Astrocyte (in vitro differentiated cells and primary cell): ENCODE data around the gene TEPSIN. TPM values are rescaled to one million over a fixed set of nuclear protein-coding genes. Genes with fewer than 3 reads are reported as not detected.

Source experiments
- DNase-seq: peaks from one replicate; pipeline ENCODE4 v3.0.0-alpha.2; 2010; ENCODE audit warnings: low read depth
- FAIRE-seq: peaks from 2 replicates; lab custom pipeline; 2011; peaks lifted over from hg19 to GRCh38; lab: Jason Lieb, UNC
- H2AFZ ChIP-seq: 2 replicates; pipeline ENCODE4 v1.6.0; 2012; ENCODE audit warnings: low read depth, low read length, inconsistent platforms
- H3K27ac ChIP-seq: 2 replicates; pipeline ENCODE4 v1.5.1; 2011; ENCODE audit warnings: low read depth, low read length, inconsistent platforms
- H3K27me3 ChIP-seq: 2 replicates; pipeline ENCODE4 v1.6.0; 2011; ENCODE audit warnings: low read length, inconsistent platforms; ENCODE audit not compliant: insufficient read depth
- H3K36me3 ChIP-seq: 2 replicates; pipeline ENCODE4 v1.5.1; 2011; ENCODE audit warnings: low read length, inconsistent platforms; ENCODE audit not compliant: insufficient read depth
- H3K4me1 ChIP-seq: 2 replicates; pipeline ENCODE4 v1.5.1; 2011; ENCODE audit warnings: low read length, inconsistent platforms; ENCODE audit not compliant: insufficient read depth
- H3K4me2 ChIP-seq: 2 replicates; pipeline ENCODE4 v1.6.0; 2012; ENCODE audit warnings: low read length, inconsistent platforms
- H3K4me3 ChIP-seq: 2 replicates; pipeline ENCODE4 v1.5.1; 2011; ENCODE audit warnings: low read depth, mild to moderate bottlenecking, low read length, inconsistent platforms; ENCODE audit not compliant: insufficient read depth
- H3K79me2 ChIP-seq: 2 replicates; pipeline ENCODE4 v1.6.0; 2012; ENCODE audit warnings: mild to moderate bottlenecking, low read length, inconsistent platforms; ENCODE audit not compliant: insufficient read depth
- H3K9ac ChIP-seq: 2 replicates; pipeline ENCODE4 v1.6.0; 2012; ENCODE audit warnings: mild to moderate bottlenecking, low read length, inconsistent platforms
- H3K9me3 ChIP-seq: 2 replicates; pipeline ENCODE4 v1.5.1; 2012; ENCODE audit warnings: low read depth, mild to moderate bottlenecking, low read length, inconsistent platforms; ENCODE audit not compliant: insufficient read depth
- H4K20me1 ChIP-seq: 2 replicates; pipeline ENCODE4 v1.6.0; 2012; ENCODE audit warnings: low read length, inconsistent platforms; ENCODE audit not compliant: insufficient read depth
- H3K27ac Mint-ChIP-seq: one replicate; pipeline ENCODE4 v1.8.0; 2021; ENCODE audit warnings: mild to moderate bottlenecking, mixed read lengths; ENCODE audit not compliant: unreplicated experiment
- H3K27me3 Mint-ChIP-seq: one replicate; pipeline ENCODE4 v1.8.0; 2021; ENCODE audit warnings: low read depth, mixed read lengths; ENCODE audit not compliant: unreplicated experiment
- H3K36me3 Mint-ChIP-seq: one replicate; pipeline ENCODE4 v1.8.0; 2021; ENCODE audit warnings: low read depth, mixed read lengths; ENCODE audit not compliant: unreplicated experiment
- H3K4me1 Mint-ChIP-seq: one replicate; pipeline ENCODE4 v1.8.0; 2021; ENCODE audit warnings: low read depth, mixed read lengths; ENCODE audit not compliant: unreplicated experiment
- H3K4me3 Mint-ChIP-seq: one replicate; pipeline ENCODE4 v1.8.0; 2021; ENCODE audit warnings: mild to moderate bottlenecking, moderate library complexity, mixed read lengths; ENCODE audit not compliant: unreplicated experiment
- H3K9me3 Mint-ChIP-seq: one replicate; pipeline ENCODE4 v1.8.0; 2021; ENCODE audit warnings: mild to moderate bottlenecking, mixed read lengths; ENCODE audit not compliant: unreplicated experiment
- EZH2 ChIP-seq: IDR thresholded peaks from 2 replicates; pipeline ENCODE4 v1.6.1; 2012; ENCODE audit warnings: mild to moderate bottlenecking, low read length, inconsistent platforms; ENCODE audit not compliant: insufficient read depth
- total RNA-seq: library from RNA; stranded (reverse); gene quantifications from 2 replicates; pipeline ENCODE4 v1.2.1, GENCODE V29; 2021
- TF ChIP-seq, protein P1 (sequence below): IDR thresholded peaks from 2 replicates; pipeline ENCODE4 v1.5.1; 2011; ENCODE audit warnings: low read depth, mild to moderate bottlenecking, inconsistent platforms, low read length, moderate library complexity; ENCODE audit not compliant: insufficient read depth

Gene TEPSIN
- total RNA-seq, 1 donor from 2014 or later, result 26.4 TPM

GRCh38 chr17:81189670-81190530, 49.0 kb downstream of the TEPSIN start:
- Histone ChIP-seq H3K27ac (no peak overlapping the region), H3K36me3 (no peaks in the 10 kb centered on the region), H2AFZ (no peak overlapping the region), H3K4me2 (no peak overlapping the region), H3K79me2 (no peaks in the 10 kb centered on the region), H3K4me1 (no peaks in the 10 kb centered on the region), H4K20me1 (no peaks in the 10 kb centered on the region), H3K4me3 (no peak overlapping the region), H3K9me3 (no peaks in the 10 kb centered on the region), H3K27me3 (peaks cover 3% of the 10 kb centered on the region), H3K9ac (no peak overlapping the region)
- TF ChIP-seq EZH2, result no peak
- TF ChIP-seq, protein P1, sequence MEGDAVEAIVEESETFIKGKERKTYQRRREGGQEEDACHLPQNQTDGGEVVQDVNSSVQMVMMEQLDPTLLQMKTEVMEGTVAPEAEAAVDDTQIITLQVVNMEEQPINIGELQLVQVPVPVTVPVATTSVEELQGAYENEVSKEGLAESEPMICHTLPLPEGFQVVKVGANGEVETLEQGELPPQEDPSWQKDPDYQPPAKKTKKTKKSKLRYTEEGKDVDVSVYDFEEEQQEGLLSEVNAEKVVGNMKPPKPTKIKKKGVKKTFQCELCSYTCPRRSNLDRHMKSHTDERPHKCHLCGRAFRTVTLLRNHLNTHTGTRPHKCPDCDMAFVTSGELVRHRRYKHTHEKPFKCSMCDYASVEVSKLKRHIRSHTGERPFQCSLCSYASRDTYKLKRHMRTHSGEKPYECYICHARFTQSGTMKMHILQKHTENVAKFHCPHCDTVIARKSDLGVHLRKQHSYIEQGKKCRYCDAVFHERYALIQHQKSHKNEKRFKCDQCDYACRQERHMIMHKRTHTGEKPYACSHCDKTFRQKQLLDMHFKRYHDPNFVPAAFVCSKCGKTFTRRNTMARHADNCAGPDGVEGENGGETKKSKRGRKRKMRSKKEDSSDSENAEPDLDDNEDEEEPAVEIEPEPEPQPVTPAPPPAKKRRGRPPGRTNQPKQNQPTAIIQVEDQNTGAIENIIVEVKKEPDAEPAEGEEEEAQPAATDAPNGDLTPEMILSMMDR, result no peak
- no peak for DNase-seq
- Mint-ChIP-seq H3K36me3 (peaks cover 3% of the 10 kb centered on the region), H3K4me3 (no peak overlapping the region), H3K27me3 (peaks cover 5% of the 10 kb centered on the region), H3K4me1 (no peaks in the 10 kb centered on the region), H3K9me3 (no peaks in the 10 kb centered on the region), H3K27ac (no peak overlapping the region)
- no peak for FAIRE-seq

GRCh38 chr17:81189016-81189415, 49.8 kb downstream of the TEPSIN start:
- no peak overlapping the region for H3K9ac ChIP-seq
- peaks cover 7% of the 10 kb centered on the region for H3K27me3 Mint-ChIP-seq
- no peaks in the 10 kb centered on the region for H3K79me2 ChIP-seq
- H3K27ac Mint-ChIP-seq, result no peak overlapping the region
- H3K27ac ChIP-seq, result no peak overlapping the region
- DNase-seq, result no peak
- H3K27me3 ChIP-seq, result peaks cover 3% of the 10 kb centered on the region
- no peak overlapping the region for H3K4me3 ChIP-seq
- H3K4me3 Mint-ChIP-seq, result no peak overlapping the region
- no peak overlapping the region for H2AFZ ChIP-seq
- H4K20me1 ChIP-seq, result no peaks in the 10 kb centered on the region
- H3K4me2 ChIP-seq, result no peak overlapping the region
- no peaks in the 10 kb centered on the region for H3K36me3 Mint-ChIP-seq
- TF ChIP-seq, protein P1, result no peak
- no peak for TF ChIP-seq EZH2
- no peaks in the 10 kb centered on the region for H3K4me1 ChIP-seq
- H3K4me1 Mint-ChIP-seq, result no peaks in the 10 kb centered on the region
- no peaks in the 10 kb centered on the region for H3K36me3 ChIP-seq
- H3K9me3 ChIP-seq, result no peaks in the 10 kb centered on the region
- FAIRE-seq, result no peak
- no peaks in the 10 kb centered on the region for H3K9me3 Mint-ChIP-seq

DNA sequence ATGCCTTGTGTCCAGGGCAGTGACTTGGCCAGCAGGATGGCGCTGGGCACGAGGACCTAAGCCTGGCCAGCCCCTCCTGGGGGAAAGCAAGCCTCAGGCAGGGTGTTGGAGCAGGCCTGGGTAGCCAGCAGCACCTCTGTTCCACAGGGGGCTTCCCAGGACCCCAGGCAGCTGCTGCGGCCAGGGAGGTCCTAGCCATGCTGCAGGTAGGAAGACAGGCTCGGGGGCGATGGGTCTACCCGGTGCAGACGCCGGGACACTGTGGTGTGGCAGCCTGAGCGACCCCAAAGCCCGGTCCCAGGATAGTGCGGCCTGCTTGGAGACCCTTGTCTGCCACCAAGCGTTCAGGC, 50.4 kb downstream of the TEPSIN start:
- H3K36me3 ChIP-seq, result no peaks in the 10 kb centered on the region
- H4K20me1 ChIP-seq, result no peaks in the 10 kb centered on the region
- no peaks in the 10 kb centered on the region for H3K4me1 ChIP-seq
- H3K4me1 Mint-ChIP-seq, result no peaks in the 10 kb centered on the region
- H2AFZ ChIP-seq, result no peak overlapping the region
- H3K9ac ChIP-seq, result no peak overlapping the region
- no peak overlapping the region for H3K4me2 ChIP-seq
- FAIRE-seq (no peak), DNase-seq (no peak)
- no peak for TF ChIP-seq EZH2
- TF ChIP-seq, protein P1, result no peak
- H3K9me3 ChIP-seq, result no peaks in the 10 kb centered on the region
- no peak overlapping the region for H3K27ac ChIP-seq
- H3K9me3 Mint-ChIP-seq, result no peaks in the 10 kb centered on the region
- H3K27me3 Mint-ChIP-seq, result peaks cover 7% of the 10 kb centered on the region
- no peak overlapping the region for H3K27ac Mint-ChIP-seq
- no peaks in the 10 kb centered on the region for H3K79me2 ChIP-seq
- H3K4me3 ChIP-seq, result no peak overlapping the region
- H3K36me3 Mint-ChIP-seq, result no peaks in the 10 kb centered on the region
- no peak overlapping the region for H3K4me3 Mint-ChIP-seq
- H3K27me3 ChIP-seq, result peaks cover 3% of the 10 kb centered on the region
